GM23338 (cell line): Measurements from ENCODE around the gene NEK8. TPM values are rescaled to one million over a fixed set of nuclear protein-coding genes. Genes with fewer than 3 reads are reported as not detected.

Experiments
- ATAC-seq: fragments of 200-7000 bp; cut with Tn5 transposase; 3 replicates; pipeline ENCODE4 v1.9.1; 2020
- DNase-seq: peaks from one replicate; pipeline ENCODE4 v3.0.0-alpha.2; 2015; ENCODE audit warnings: low spot score
- H2AFZ ChIP-seq: fragments of 200-600 bp; sonication (generic); 2 replicates; pipeline ENCODE4 v1.8.0; 2016; ENCODE audit warnings: antibody characterized with exemption, mild to moderate bottlenecking, moderate library complexity
- H3F3A ChIP-seq: fragments of 200-600 bp; sonication (generic); replicated peaks from 2 replicates; pipeline ENCODE4 v1.8.0; 2017; ENCODE audit warnings: antibody characterized with exemption, mixed run types, low read depth
- H3K27ac ChIP-seq: fragments of 200-600 bp; sonication (generic); 2 replicates; pipeline ENCODE4 v1.6.1; 2016; ENCODE audit warnings: low read depth
- H3K27me3 ChIP-seq: fragments of 200-600 bp; sonication (generic); 2 replicates; pipeline ENCODE4 v1.8.0; 2016; ENCODE audit warnings: mild to moderate bottlenecking, mixed run types, moderate library complexity; ENCODE audit not compliant: insufficient read depth
- H3K36me3 ChIP-seq: fragments of 200-600 bp; sonication (generic); 2 replicates; pipeline ENCODE4 v1.8.0; 2016; ENCODE audit warnings: mild to moderate bottlenecking; ENCODE audit not compliant: insufficient read depth
- H3K4me1 ChIP-seq: fragments of 200-600 bp; sonication (generic); 2 replicates; pipeline ENCODE4 v1.8.0; 2016; ENCODE audit warnings: mild to moderate bottlenecking, moderate library complexity; ENCODE audit not compliant: insufficient read depth
- H3K4me2 ChIP-seq: fragments of 200-600 bp; sonication (generic); 2 replicates; pipeline ENCODE4 v1.7.1; 2017; ENCODE audit warnings: mixed run types
- H3K4me3 ChIP-seq: fragments of 200-600 bp; sonication (generic); 2 replicates; pipeline ENCODE4 v1.6.1; 2016; ENCODE audit warnings: mixed run types
- H3K79me2 ChIP-seq: fragments of 200-600 bp; sonication (generic); replicated peaks from 2 replicates; pipeline ENCODE4 v1.8.0; 2017; ENCODE audit warnings: mild to moderate bottlenecking; ENCODE audit not compliant: insufficient read depth
- H3K9me2 ChIP-seq: fragments of 200-600 bp; sonication (generic); 2 replicates; pipeline ENCODE4 v1.8.0; 2017; ENCODE audit not compliant: insufficient read depth
- H4K20me1 ChIP-seq: fragments of 200-600 bp; sonication (generic); replicated peaks from 2 replicates; pipeline ENCODE4 v1.8.0; 2017; ENCODE audit warnings: mild to moderate bottlenecking; ENCODE audit not compliant: insufficient read depth
- H3K27ac Mint-ChIP-seq: 2 replicates; pipeline ENCODE4 v1.8.0; 2020; ENCODE audit warnings: inconsistent platforms, mild to moderate bottlenecking, moderate library complexity, mixed read lengths
- H3K27me3 Mint-ChIP-seq: 3 replicates; pipeline ENCODE4 v1.8.0; 2022; ENCODE audit warnings: low read depth, mild to moderate bottlenecking, moderate library complexity, mixed read lengths, inconsistent platforms; ENCODE audit not compliant: insufficient read depth, poor library complexity
- H3K36me3 Mint-ChIP-seq: 3 replicates; pipeline ENCODE4 v1.8.0; 2021; ENCODE audit warnings: low read depth, mild to moderate bottlenecking, inconsistent platforms, moderate library complexity, mixed read lengths
- H3K4me1 Mint-ChIP-seq: 3 replicates; pipeline ENCODE4 v1.8.0; 2020; ENCODE audit warnings: mild to moderate bottlenecking, inconsistent platforms, mixed read lengths
- H3K4me3 Mint-ChIP-seq: 3 replicates; pipeline ENCODE4 v1.8.0; 2021; ENCODE audit warnings: moderate library complexity, mild to moderate bottlenecking, inconsistent platforms, mixed read lengths
- H3K9me3 Mint-ChIP-seq: 3 replicates; pipeline ENCODE4 v1.8.0; 2020; ENCODE audit warnings: moderate library complexity, mild to moderate bottlenecking, inconsistent platforms, mixed read lengths
- CREB1 ChIP-seq: fragments of 250-450 bp; sonication (Bioruptor Pico); IDR thresholded peaks from 2 replicates; pipeline ENCODE4 v1.5.0; 2020; ENCODE audit warnings: low read depth, mild to moderate bottlenecking, moderate library complexity
- EZH2 ChIP-seq: fragments of 200-600 bp; sonication (generic); IDR thresholded peaks from one replicate; pipeline ENCODE4 v1.8.0; 2017; ENCODE audit warnings: antibody characterized with exemption, mild to moderate bottlenecking, low read depth; ENCODE audit not compliant: unreplicated experiment
- EZH2phosphoT487 ChIP-seq: fragments of 200-600 bp; sonication (generic); IDR thresholded peaks from one replicate; pipeline ENCODE4 v1.8.1; 2018; ENCODE audit warnings: antibody characterized with exemption; ENCODE audit not compliant: unreplicated experiment
- JUNB ChIP-seq: IDR thresholded peaks from one replicate; pipeline ENCODE4 v1.6.1; 2016; ENCODE audit warnings: antibody characterized with exemption; ENCODE audit not compliant: unreplicated experiment
- NANOG ChIP-seq: IDR thresholded peaks from 2 replicates; pipeline ENCODE4 v1.6.1; 2016; ENCODE audit warnings: antibody characterized with exemption, borderline replicate concordance
- POLR2AphosphoS5 ChIP-seq: IDR thresholded peaks from 2 replicates; pipeline ENCODE4 v1.6.1; 2016; ENCODE audit warnings: antibody characterized with exemption, low read depth
- STAT1 ChIP-seq: IDR thresholded peaks from one replicate; pipeline ENCODE4 v1.6.1; 2016; ENCODE audit warnings: antibody characterized with exemption; ENCODE audit not compliant: unreplicated experiment
- ZNF114 ChIP-seq: fragments of 250-450 bp; sonication (Bioruptor Pico); IDR thresholded peaks from 2 replicates; pipeline ENCODE4 v1.5.0; 2020; ENCODE audit warnings: mild to moderate bottlenecking, moderate library complexity
- ZNF331 ChIP-seq: fragments of 250-450 bp; sonication (Bioruptor Pico); IDR thresholded peaks from 2 replicates; pipeline ENCODE4 v1.5.0; 2020; ENCODE audit warnings: low read depth, mild to moderate bottlenecking, moderate library complexity
- polyA plus RNA-seq: library from polyadenylated mRNA; unstranded; fragments of >200 nt; fragmentation: Nextera tagmentation; extraction: Ambion mirVana; gene quantifications from 2 replicates; pipeline ENCODE4 v1.2.1, GENCODE V29; 2016
- total RNA-seq: library from RNA; depleted of rRNA; stranded (reverse); fragments of >200 nt; shearing (Covaris generic); gene quantifications from 2 replicates; pipeline ENCODE4 v1.2.3, GENCODE V29; 2014
- TF ChIP-seq, protein P1 (sequence below): IDR thresholded peaks from one replicate; pipeline ENCODE4 v1.6.1; 2018; ENCODE audit warnings: antibody characterized with exemption; ENCODE audit not compliant: unreplicated experiment
- TF ChIP-seq, protein P2 (sequence below): IDR thresholded peaks from 2 replicates; pipeline ENCODE4 v1.6.1; 2016; ENCODE audit warnings: antibody characterized with exemption
- TF ChIP-seq, protein P3 (sequence below), 2 experiments: fragments of 200-600 bp in 1 of 2; sonication (generic) in 1 of 2; conservative IDR thresholded peaks; 2 replicates each; pipeline versions ENCODE4 v1.5.1 to v1.6.1; 2016 to 2017; ENCODE audit warnings: antibody characterized with exemption in 2 of 2, low read depth in 2 of 2, mild to moderate bottlenecking in 2 of 2, moderate library complexity in 1 of 2
- TF ChIP-seq, protein P4 (sequence below): fragments of 250-450 bp; sonication (Bioruptor Pico); IDR thresholded peaks from 2 replicates; pipeline ENCODE4 v1.5.0; 2020; ENCODE audit warnings: mild to moderate bottlenecking, moderate library complexity

NEK8 gene
- total and polyA plus RNA-seq, 2 experiments from 2014 or later = 10.0 to 14.9 TPM

DNA sequence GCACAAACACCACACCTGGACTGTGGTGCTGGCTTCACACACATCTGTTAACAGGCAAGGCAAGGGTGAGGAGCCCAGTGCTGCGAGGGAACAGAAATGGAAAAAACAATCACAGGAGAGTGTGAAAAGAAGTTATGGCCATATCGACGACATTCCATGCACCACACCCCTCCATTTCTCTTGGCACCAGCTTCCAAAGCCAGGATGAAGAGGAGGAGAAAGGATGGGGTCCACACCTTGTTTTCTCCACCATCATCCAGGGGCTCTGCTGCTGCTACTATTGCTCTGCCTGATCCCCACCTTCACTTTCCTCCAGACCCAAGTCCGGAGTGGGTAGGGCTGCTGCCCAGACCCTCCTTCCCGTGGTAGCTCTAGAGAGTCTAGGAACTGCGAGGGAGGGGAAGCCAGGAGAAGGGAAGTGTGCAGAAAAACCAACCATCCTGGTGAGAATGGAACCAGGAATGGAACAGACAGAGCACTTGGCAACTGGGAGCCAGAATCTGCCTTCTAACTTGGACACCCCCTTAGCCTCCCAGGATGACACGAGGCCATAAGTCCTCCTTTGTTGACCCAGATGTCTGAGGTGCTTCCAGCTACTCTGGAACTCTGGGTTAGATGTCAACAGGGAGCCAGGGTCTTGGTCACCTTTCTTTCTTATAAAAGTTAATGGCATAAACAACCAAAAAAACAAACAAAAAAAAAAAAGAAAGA lies 15.7 kb upstream of the NEK8 start (continued):
- TF ChIP-seq, protein P1, sequence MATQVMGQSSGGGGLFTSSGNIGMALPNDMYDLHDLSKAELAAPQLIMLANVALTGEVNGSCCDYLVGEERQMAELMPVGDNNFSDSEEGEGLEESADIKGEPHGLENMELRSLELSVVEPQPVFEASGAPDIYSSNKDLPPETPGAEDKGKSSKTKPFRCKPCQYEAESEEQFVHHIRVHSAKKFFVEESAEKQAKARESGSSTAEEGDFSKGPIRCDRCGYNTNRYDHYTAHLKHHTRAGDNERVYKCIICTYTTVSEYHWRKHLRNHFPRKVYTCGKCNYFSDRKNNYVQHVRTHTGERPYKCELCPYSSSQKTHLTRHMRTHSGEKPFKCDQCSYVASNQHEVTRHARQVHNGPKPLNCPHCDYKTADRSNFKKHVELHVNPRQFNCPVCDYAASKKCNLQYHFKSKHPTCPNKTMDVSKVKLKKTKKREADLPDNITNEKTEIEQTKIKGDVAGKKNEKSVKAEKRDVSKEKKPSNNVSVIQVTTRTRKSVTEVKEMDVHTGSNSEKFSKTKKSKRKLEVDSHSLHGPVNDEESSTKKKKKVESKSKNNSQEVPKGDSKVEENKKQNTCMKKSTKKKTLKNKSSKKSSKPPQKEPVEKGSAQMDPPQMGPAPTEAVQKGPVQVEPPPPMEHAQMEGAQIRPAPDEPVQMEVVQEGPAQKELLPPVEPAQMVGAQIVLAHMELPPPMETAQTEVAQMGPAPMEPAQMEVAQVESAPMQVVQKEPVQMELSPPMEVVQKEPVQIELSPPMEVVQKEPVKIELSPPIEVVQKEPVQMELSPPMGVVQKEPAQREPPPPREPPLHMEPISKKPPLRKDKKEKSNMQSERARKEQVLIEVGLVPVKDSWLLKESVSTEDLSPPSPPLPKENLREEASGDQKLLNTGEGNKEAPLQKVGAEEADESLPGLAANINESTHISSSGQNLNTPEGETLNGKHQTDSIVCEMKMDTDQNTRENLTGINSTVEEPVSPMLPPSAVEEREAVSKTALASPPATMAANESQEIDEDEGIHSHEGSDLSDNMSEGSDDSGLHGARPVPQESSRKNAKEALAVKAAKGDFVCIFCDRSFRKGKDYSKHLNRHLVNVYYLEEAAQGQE = no peak
- no peak for TF ChIP-seq NANOG
- no peak for TF ChIP-seq STAT1
- TF ChIP-seq, protein P2, sequence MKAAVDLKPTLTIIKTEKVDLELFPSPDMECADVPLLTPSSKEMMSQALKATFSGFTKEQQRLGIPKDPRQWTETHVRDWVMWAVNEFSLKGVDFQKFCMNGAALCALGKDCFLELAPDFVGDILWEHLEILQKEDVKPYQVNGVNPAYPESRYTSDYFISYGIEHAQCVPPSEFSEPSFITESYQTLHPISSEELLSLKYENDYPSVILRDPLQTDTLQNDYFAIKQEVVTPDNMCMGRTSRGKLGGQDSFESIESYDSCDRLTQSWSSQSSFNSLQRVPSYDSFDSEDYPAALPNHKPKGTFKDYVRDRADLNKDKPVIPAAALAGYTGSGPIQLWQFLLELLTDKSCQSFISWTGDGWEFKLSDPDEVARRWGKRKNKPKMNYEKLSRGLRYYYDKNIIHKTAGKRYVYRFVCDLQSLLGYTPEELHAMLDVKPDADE = no peak
- TF ChIP-seq JUNB = no peak
- no peak for TF ChIP-seq ZNF114 (CRISPR knock-in tag)
- no peak for TF ChIP-seq EZH2phosphoT487
- TF ChIP-seq ZNF331 (CRISPR knock-in tag) = no peak
- no peak for TF ChIP-seq POLR2AphosphoS5
- TF ChIP-seq EZH2 = no peak
- TF ChIP-seq CREB1 (CRISPR knock-in tag) = no peak

DNA sequence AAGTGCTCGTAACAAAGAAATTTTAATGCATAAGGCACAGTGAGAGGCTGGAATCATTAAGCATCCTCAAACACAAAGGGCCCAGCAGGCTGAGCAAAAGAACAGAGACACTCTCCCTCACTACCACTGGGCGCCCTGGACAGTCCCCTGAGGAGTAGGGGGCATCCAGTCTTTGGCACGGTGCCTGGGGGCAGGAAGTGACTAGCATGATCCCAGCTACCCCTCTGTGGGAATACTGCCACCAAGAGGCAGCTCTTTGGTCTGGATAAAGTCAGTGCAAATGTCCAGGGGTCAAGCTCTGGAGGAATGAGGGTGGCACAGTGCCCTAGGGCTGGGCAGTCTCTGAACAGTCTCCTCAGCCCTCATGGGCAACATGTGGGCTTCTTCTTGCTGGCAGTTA lies 14.3 kb upstream of the NEK8 start:
- H3K79me2 ChIP-seq = peaks cover 35% of the 10 kb centered on the region
- Mint-ChIP-seq H3K27ac (no peak overlapping the region), H3K36me3 (peaks cover 45% of the 10 kb centered on the region), H3K9me3 (no peaks in the 10 kb centered on the region), H3K4me1 (peaks cover 34% of the 10 kb centered on the region), H3K27me3 (peaks cover 26% of the 10 kb centered on the region), H3K4me3 (peak overlapping the region; percentile 48; the same call in 1 of the 3 replicates)
- TF ChIP-seq, protein P3, sequence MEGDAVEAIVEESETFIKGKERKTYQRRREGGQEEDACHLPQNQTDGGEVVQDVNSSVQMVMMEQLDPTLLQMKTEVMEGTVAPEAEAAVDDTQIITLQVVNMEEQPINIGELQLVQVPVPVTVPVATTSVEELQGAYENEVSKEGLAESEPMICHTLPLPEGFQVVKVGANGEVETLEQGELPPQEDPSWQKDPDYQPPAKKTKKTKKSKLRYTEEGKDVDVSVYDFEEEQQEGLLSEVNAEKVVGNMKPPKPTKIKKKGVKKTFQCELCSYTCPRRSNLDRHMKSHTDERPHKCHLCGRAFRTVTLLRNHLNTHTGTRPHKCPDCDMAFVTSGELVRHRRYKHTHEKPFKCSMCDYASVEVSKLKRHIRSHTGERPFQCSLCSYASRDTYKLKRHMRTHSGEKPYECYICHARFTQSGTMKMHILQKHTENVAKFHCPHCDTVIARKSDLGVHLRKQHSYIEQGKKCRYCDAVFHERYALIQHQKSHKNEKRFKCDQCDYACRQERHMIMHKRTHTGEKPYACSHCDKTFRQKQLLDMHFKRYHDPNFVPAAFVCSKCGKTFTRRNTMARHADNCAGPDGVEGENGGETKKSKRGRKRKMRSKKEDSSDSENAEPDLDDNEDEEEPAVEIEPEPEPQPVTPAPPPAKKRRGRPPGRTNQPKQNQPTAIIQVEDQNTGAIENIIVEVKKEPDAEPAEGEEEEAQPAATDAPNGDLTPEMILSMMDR (conservative IDR thresholded peaks at IDR 0.05; ENCODE audit: low read depth in 2 of 2) = peak in 1 of 2 experiments; percentile 33; a peak in 2 of 4 replicates
- TF ChIP-seq, protein P4, sequence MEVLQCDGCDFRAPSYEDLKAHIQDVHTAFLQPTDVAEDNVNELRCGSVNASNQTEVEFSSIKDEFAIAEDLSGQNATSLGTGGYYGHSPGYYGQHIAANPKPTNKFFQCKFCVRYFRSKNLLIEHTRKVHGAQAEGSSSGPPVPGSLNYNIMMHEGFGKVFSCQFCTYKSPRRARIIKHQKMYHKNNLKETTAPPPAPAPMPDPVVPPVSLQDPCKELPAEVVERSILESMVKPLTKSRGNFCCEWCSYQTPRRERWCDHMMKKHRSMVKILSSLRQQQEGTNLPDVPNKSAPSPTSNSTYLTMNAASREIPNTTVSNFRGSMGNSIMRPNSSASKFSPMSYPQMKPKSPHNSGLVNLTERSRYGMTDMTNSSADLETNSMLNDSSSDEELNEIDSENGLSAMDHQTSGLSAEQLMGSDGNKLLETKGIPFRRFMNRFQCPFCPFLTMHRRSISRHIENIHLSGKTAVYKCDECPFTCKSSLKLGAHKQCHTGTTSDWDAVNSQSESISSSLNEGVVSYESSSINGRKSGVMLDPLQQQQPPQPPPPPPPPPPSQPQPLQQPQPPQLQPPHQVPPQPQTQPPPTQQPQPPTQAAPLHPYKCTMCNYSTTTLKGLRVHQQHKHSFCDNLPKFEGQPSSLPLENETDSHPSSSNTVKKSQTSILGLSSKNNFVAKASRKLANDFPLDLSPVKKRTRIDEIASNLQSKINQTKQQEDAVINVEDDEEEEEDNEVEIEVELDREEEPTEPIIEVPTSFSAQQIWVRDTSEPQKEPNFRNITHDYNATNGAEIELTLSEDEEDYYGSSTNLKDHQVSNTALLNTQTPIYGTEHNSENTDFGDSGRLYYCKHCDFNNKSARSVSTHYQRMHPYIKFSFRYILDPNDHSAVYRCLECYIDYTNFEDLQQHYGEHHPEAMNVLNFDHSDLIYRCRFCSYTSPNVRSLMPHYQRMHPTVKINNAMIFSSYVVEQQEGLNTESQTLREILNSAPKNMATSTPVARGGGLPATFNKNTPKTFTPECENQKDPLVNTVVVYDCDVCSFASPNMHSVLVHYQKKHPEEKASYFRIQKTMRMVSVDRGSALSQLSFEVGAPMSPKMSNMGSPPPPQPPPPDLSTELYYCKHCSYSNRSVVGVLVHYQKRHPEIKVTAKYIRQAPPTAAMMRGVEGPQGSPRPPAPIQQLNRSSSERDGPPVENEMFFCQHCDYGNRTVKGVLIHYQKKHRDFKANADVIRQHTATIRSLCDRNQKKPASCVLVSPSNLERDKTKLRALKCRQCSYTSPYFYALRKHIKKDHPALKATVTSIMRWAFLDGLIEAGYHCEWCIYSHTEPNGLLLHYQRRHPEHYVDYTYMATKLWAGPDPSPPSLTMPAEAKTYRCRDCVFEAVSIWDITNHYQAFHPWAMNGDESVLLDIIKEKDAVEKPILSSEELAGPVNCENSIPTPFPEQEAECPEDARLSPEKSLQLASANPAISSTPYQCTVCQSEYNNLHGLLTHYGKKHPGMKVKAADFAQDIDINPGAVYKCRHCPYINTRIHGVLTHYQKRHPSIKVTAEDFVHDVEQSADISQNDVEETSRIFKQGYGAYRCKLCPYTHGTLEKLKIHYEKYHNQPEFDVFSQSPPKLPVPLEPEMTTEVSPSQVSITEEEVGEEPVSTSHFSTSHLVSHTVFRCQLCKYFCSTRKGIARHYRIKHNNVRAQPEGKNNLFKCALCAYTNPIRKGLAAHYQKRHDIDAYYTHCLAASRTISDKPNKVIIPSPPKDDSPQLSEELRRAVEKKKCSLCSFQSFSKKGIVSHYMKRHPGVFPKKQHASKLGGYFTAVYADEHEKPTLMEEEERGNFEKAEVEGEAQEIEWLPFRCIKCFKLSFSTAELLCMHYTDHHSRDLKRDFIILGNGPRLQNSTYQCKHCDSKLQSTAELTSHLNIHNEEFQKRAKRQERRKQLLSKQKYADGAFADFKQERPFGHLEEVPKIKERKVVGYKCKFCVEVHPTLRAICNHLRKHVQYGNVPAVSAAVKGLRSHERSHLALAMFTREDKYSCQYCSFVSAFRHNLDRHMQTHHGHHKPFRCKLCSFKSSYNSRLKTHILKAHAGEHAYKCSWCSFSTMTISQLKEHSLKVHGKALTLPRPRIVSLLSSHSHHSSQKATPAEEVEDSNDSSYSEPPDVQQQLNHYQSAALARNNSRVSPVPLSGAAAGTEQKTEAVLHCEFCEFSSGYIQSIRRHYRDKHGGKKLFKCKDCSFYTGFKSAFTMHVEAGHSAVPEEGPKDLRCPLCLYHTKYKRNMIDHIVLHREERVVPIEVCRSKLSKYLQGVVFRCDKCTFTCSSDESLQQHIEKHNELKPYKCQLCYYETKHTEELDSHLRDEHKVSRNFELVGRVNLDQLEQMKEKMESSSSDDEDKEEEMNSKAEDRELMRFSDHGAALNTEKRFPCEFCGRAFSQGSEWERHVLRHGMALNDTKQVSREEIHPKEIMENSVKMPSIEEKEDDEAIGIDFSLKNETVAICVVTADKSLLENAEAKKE (CRISPR knock-in tag) = no peak
- peaks cover 24% of the 10 kb centered on the region for H3K4me1 ChIP-seq
- no peak overlapping the region for H3K4me3 ChIP-seq
- H3K9me2 ChIP-seq = no peaks in the 10 kb centered on the region
- no peak overlapping the region for H3K4me2 ChIP-seq
- H2AFZ ChIP-seq = no peak overlapping the region
- H3K27ac ChIP-seq = no peak overlapping the region
- peaks cover 13% of the 10 kb centered on the region; the same call in 1 of the 2 replicates for H3K36me3 ChIP-seq
- no peak for ATAC-seq
- no peak for DNase-seq
- peaks cover 3% of the 10 kb centered on the region; the same call in 1 of the 2 replicates for H4K20me1 ChIP-seq
- peaks cover 48% of the 10 kb centered on the region for H3F3A ChIP-seq
- H3K27me3 ChIP-seq = no peaks in the 10 kb centered on the region
